Pancreas (tissue), 10 donors: ENCODE measurements around the gene FBXL15. TPM values are rescaled to one million over a fixed set of nuclear protein-coding genes. Genes with fewer than 3 reads are reported as not detected.

Experiments
- ATAC-seq, 4 donors: fragments of 200-7000 bp; cut with Tn5 transposase; one replicate each; pipeline versions ENCODE4 v1.8.0 to v1.9.1; 2020; ENCODE audit warnings: mild to moderate bottlenecking in 4 of 4, moderate library complexity in 4 of 4
- DNase-seq, 6 donors: peaks; one replicate each; pipeline ENCODE4 v3.0.0-alpha.2; 2020
- FAIRE-seq: peaks from 2 replicates; lab custom pipeline; 2012; peaks lifted over from hg19 to GRCh38; lab: Jason Lieb, UNC
- H3K27ac ChIP-seq, 4 donors: fragments of 200-600 bp; sonication (generic); 1 replicate in 3 of 4; 2 replicates in 1 of 4; pipeline versions ENCODE4 v1.5.0 to v1.8.0; 2020
- H3K27me3 ChIP-seq, 4 donors: fragments of 200-600 bp; one replicate each; pipeline ENCODE4 v1.8.0; 2021
- H3K36me3 ChIP-seq, 3 donors: fragments of 200-600 bp; sonication (generic) in 1 of 3; one replicate each; pipeline versions ENCODE4 v1.5.0 to v1.8.0; 2020 to 2021
- H3K4me1 ChIP-seq, 3 donors: fragments of 200-600 bp; one replicate each; pipeline ENCODE4 v1.8.0; 2021
- H3K4me3 ChIP-seq, 4 donors: fragments of 200-600 bp; sonication (generic) in 2 of 4; one replicate each; pipeline versions ENCODE4 v1.5.0 to v1.8.0; 2020 to 2021
- H3K9me3 ChIP-seq, 4 donors: fragments of 200-600 bp; one replicate each; pipeline ENCODE4 v1.8.0; 2021
- CTCF ChIP-seq, 4 donors: fragments of 200-600 bp; sonication (generic) in 3 of 4; IDR thresholded peaks; one replicate each; pipeline versions ENCODE4 v1.5.0 to v1.8.0; 2021; ENCODE audit warnings: antibody characterized with exemption in 4 of 4
- WGBS, 2 donors: extraction: QIAGEN DNeasy Blood & Tissue Kit; methylation state at CpG; one replicate each; pipeline ENCODE4 v1.1.7; 2013; 5-methylcytosine and 5-hydroxymethylcytosine counted together
- intact Hi-C, 3 donors: fragments of 100-400 bp; cut with DNase I; formaldehyde crosslinking; loops; one replicate each; pipeline versions ENCODE4 v1.11.1 to v1.14.2; 2022
- polyA plus RNA-seq, 2 donors: library from polyadenylated mRNA; stranded (reverse); fragments of 200-250 nt; gene quantifications; one replicate each; pipeline ENCODE4 v1.2.3, GENCODE V29; 2013
- total RNA-seq, 6 donors: library from RNA; stranded (reverse); fragmentation: NEBNext Ultra II Directional in 4 of 6; extraction: Animal tissue kit (Norgen Biotek cat#: 25700) in 4 of 6; gene quantifications; one replicate each; pipeline versions ENCODE4 v1.2.1 to v1.2.4, GENCODE V29; 2021 to 2023
- donor health status: healthy with polysubstance abuse.
- donor health status: DM: no; HTN: no; CAD: no; lungs with moderate emphysema.
- donor health status: DM: no; HTN: no; CAD: no.
- donor health status: control.
- donor health status: control.
- donor health status: Bipolar disorder and iron deficiency.
- donor health status: DM: yes; HTN: yes; CAD: no.
- donor health status: DM: no; HTN: no; CAD: no.
- donor health status: DM: no; HTN: no; CAD: no.
- donor health status: DM: yes; HTN: yes; CAD: no.

The FBXL15 gene
- total and polyA plus RNA-seq, 8 donors: 10.0 to 24.2 (median 11.1) TPM

DNA sequence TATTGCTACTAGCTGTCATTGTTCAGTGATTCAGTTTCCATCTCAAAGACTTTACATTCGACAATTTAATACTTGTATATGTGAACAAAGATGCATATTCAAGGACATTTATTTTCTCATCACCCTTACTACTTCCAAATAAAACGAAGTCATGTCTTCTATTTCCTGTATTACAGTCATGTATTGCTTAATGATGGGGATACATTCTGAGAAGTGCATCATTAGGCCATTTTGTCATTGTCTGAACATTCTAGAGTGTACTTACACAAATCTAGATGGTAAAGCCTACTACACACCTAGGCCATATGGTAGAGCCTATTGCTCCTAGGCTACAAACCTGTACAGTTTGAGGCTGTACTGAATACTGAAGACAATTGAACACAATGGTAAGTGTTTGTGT is 24.2 kb downstream of the FBXL15 start:
- Histone ChIP-seq H3K4me1 (peaks cover 0 to 5% (median 0%) of the 10 kb centered on the region in 3 donors), H3K36me3 (no peaks in the 10 kb centered on the region), H3K27ac (no peak overlapping the region), H3K9me3 (no peaks in the 10 kb centered on the region), H3K4me3 (no peak overlapping the region), H3K27me3 (no peaks in the 10 kb centered on the region)
- intact Hi-C loops: no loop called here
- DNase-seq (no peak), FAIRE-seq (no peak), ATAC-seq (no peak)
- 55 to 64% methylated on average over 2 of the region's 2 CpGs for WGBS, 2 donors
- no peak for TF ChIP-seq CTCF (IDR thresholded peaks at IDR 0.05)

DNA sequence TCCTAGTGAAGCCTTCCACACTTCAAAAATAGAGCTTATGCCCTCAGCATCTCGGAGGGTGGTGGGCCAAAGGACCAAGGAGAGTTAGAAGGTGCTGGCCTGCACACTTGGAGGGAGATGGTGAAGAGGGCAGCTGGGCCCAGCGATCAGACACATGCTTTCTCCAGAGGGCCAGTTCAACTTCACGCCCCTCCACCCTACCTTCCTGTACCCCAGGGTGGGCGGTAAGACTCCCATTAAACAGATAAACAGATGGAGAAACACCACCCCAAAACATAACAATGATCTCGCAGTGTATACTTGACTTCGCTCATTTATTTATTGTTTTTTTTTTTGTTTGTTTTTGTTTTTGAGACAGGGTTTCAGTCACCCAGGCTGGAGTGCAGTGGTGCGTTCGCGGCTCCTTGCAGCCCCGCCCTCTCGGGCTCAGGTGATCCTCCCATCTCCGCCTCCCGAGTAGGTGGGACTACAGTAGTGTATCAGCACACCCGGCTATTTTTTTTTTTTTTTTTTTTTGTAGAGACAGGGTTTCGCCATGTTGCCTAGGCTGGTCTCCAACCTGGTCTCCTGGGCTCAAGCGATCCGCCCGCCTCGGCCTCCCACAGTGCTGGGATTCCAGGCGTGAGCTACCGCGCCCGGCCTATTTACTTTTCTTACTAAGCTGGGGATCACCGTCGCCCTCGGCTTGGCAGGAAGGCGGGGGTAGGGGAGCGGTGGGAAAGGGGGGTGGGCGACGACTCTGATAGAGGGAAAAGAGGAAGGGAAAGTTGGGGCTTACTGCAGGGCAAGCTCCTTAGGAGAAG is 28.9 kb downstream of the FBXL15 start:
- 5% methylated on average over 29 to 30 of the region's 30 CpGs for WGBS, 2 donors
- no peak for FAIRE-seq
- no peak for TF ChIP-seq CTCF (IDR thresholded peaks at IDR 0.05)

GRCh38 chr10:102450124-102450373 is 29.4 kb downstream of the FBXL15 start:
- H3K4me3 ChIP-seq: peak overlapping the region; percentile 70 to 94 (median 86)
- no peaks in the 10 kb centered on the region for H3K27me3 ChIP-seq
- DNase-seq (no peak), ATAC-seq (peak in 2 of 4 donors; percentile 0 to 1), FAIRE-seq (no peak)
- peak overlapping the region; percentile 79 to 91 (median 86) for H3K27ac ChIP-seq
- no peaks in the 10 kb centered on the region for H3K36me3 ChIP-seq
- intact Hi-C loops: no loop called here
- WGBS, 2 donors: 0% methylated on average over 10 to 11 of the region's 11 CpGs
- H3K9me3 ChIP-seq: no peaks in the 10 kb centered on the region
- H3K4me1 ChIP-seq: peaks cover 0 to 5% (median 0%) of the 10 kb centered on the region in 3 donors
- TF ChIP-seq CTCF (IDR thresholded peaks at IDR 0.05): no peak

More for the DNA sequence above, 28.9 kb downstream of the FBXL15 start:
- DNase-seq (peak; percentile 80 to 92 (median 88)), ATAC-seq (peak; percentile 79 to 88 (median 84))
- Histone ChIP-seq H3K4me1 (peaks cover 0 to 5% (median 0%) of the 10 kb centered on the region in 3 donors), H3K27me3 (no peaks in the 10 kb centered on the region), H3K4me3 (peak overlapping the region; percentile 70 to 94 (median 86)), H3K27ac (peak overlapping the region; percentile 79 to 91 (median 86)), H3K9me3 (no peaks in the 10 kb centered on the region), H3K36me3 (no peaks in the 10 kb centered on the region)
- intact Hi-C loops: no loop called here

DNA sequence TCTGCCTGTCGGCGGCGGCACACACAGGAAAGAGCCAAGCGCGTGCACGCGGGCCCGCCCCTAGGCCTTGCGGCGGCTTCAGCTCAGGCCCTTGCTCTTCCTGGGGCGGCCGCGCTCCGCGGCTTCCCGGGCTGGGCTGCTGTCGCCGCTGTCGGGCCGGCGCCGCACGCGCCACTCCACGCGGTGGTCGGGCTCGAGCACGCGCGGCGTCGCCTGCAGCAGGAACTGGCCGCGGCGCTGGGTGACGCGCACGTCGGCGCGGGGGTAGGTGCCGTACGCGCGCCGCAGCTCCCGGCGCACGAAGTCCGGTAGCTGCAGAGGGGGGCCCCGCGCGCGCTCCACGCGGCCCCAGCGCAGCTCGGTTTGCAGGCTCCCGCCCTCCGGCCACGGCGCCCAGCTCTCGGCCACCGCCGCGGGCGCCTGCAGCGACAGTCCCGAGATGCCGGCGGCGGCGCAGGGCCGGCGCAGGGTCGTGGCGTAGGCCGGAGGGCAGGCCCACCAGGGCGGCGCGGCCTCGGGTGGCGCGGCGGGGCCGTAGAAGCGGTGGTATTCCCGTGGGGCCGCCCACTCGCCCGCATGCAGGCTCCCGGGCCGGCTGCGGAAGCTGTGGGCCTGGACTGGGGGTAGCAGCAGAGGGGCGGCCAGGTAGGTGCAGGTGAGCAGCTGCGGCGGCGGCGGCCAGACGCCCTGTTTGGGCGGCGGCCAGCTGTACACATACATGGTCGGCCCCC is 29.9 kb downstream of the FBXL15 start:
- H3K27ac ChIP-seq: peak overlapping the region; percentile 79 to 91 (median 86)
- FAIRE-seq: no peak
- peak; percentile 81 to 92 (median 88) for ATAC-seq
- H3K9me3 ChIP-seq: no peaks in the 10 kb centered on the region
- H3K4me3 ChIP-seq: peak overlapping the region; percentile 70 to 94 (median 86)
- TF ChIP-seq CTCF (IDR thresholded peaks at IDR 0.05): no peak
- H3K27me3 ChIP-seq: no peaks in the 10 kb centered on the region
- H3K4me1 ChIP-seq: peaks cover 0 to 5% (median 0%) of the 10 kb centered on the region in 3 donors
- peak; percentile 81 to 95 (median 89) for DNase-seq
- WGBS, 2 donors: 0 to 1% methylated on average over 74 to 104 of the region's 104 CpGs
- H3K36me3 ChIP-seq: no peaks in the 10 kb centered on the region
- intact Hi-C loops: no loop called here
